ENCODE data around the gene TTR. TPM values are rescaled to one million over a fixed set of nuclear protein-coding genes. Genes with fewer than 3 reads are reported as not detected.

The TTR gene
- total RNA-seq, 4 donors from 2014 or later, result not detected

DNA sequence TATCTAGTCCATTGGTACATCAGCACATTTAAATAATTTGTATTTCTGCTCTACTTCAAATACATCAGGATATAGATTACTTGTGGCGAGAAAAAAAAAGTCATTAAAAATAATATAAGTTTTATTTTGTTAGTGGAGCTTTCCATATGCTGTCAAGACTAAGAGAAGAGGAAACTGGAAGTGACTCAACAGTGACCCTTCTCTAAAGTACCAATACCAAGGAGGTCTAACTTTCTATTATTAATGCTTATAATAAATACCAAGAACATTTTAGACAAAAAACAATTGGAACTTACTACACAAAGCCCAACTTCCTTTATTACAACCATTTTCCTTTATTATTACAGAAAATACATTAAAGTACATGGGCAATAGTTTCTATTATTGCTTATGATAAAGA is 39.8 kb downstream of the TTR start:
- H3K9me3 ChIP-seq, result no peaks in the 10 kb centered on the region
- peaks cover 0 to 4% of the 10 kb centered on the region in 2 donors for H3K36me3 ChIP-seq
- WGBS, 2 donors (ENCODE audit: low coverage in 1 of 2), result 89 to 95% methylated on average over 1 of the region's 1 CpG
- ATAC-seq, result no peak
- H3K4me3 ChIP-seq, result no peak overlapping the region
- no peaks in the 10 kb centered on the region for H3K4me1 ChIP-seq
- no peaks in the 10 kb centered on the region for H3K27me3 ChIP-seq
- TF ChIP-seq, protein P1, sequence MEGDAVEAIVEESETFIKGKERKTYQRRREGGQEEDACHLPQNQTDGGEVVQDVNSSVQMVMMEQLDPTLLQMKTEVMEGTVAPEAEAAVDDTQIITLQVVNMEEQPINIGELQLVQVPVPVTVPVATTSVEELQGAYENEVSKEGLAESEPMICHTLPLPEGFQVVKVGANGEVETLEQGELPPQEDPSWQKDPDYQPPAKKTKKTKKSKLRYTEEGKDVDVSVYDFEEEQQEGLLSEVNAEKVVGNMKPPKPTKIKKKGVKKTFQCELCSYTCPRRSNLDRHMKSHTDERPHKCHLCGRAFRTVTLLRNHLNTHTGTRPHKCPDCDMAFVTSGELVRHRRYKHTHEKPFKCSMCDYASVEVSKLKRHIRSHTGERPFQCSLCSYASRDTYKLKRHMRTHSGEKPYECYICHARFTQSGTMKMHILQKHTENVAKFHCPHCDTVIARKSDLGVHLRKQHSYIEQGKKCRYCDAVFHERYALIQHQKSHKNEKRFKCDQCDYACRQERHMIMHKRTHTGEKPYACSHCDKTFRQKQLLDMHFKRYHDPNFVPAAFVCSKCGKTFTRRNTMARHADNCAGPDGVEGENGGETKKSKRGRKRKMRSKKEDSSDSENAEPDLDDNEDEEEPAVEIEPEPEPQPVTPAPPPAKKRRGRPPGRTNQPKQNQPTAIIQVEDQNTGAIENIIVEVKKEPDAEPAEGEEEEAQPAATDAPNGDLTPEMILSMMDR (IDR thresholded peaks at IDR 0.05), result no peak
- no peak overlapping the region for H3K27ac ChIP-seq

DNA sequence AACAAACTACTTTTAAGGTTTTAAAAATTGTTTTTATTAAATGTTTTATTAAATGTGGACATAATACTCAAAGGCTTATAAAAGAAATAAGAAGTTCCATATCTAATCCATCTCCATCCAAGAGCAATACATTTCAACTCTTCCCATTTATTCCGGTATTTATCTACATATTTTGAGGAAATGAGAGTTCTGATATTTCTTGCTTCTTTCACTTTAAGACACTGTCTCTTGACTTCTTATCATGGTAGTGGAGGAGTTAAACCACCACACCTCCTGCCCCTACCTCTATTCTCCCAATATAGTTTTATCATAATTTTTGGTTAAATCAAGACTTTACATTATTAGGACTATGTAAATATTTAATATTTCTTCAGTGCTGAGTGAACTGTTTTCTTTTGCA is 40.7 kb downstream of the TTR start:
- H3K27me3 ChIP-seq, result no peaks in the 10 kb centered on the region
- 89 to 100% methylated on average over 1 of the region's 1 CpG for WGBS, 2 donors (ENCODE audit: low coverage in 1 of 2)
- no peaks in the 10 kb centered on the region for H3K4me1 ChIP-seq
- H3K4me3 ChIP-seq, result no peak overlapping the region
- no peak for ATAC-seq
- no peaks in the 10 kb centered on the region for H3K9me3 ChIP-seq
- no peak for TF ChIP-seq POLR2AphosphoS5 (IDR thresholded peaks at IDR 0.05)
- no peak for TF ChIP-seq EP300 (IDR thresholded peaks at IDR 0.05)
- TF ChIP-seq, protein P1 (IDR thresholded peaks at IDR 0.05), result no peak
- TF ChIP-seq POLR2A (IDR thresholded peaks at IDR 0.05), result no peak
- no peaks in the 10 kb centered on the region for H3K36me3 ChIP-seq
- H3K27ac ChIP-seq, result no peak overlapping the region

DNA sequence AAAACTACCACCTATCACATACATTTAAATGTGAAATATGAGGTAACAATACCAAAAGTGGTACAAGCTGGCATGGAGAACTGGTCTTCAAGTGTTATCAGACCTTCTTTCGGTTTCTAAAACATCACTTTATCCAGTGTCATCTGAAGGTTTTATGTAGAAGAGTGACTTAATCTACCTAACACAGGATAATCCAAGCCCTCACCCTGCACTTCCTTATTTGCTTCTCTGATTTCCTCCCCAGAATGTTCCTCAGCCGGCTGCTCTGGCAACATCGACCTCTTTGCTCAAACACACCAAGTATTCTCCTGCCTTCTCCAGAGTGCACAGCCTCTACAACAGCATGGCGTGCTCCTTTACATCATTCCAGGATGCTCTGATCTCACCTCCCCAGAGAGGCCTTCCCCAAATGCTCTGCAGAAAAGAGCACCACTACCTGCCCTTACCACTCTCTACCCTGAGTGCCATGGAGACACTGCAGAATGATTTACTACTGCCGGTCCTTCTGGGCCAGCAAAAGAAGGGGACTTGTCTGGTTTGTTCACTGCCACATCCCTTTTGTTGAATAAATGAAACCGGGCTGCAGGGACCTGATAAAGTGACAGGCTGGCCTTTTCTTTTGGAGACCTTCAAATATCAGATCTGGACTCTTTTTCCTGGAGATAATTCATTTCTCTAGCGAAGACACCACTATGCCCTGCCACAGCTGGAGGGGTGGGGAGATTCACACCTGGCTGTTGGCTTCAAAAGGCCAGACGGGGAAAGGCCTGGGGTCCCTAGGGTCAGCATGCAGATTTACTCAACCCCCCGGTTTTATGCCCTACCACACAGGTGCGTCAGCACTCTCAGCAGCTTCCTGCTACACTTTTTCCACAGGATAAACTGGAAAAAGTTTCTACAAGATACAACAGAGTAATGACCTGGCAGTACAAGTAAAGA is 42.0 kb downstream of the TTR start:
- H3K27me3 ChIP-seq, result no peaks in the 10 kb centered on the region
- no peak for ATAC-seq
- no peak overlapping the region for H3K4me3 ChIP-seq
- no peaks in the 10 kb centered on the region for H3K36me3 ChIP-seq
- H3K9me3 ChIP-seq, result no peaks in the 10 kb centered on the region
- H3K4me1 ChIP-seq, result no peaks in the 10 kb centered on the region
- 73% methylated on average over 7 to 9 of the region's 10 CpGs for WGBS, 2 donors (ENCODE audit: low coverage in 1 of 2)
- TF ChIP-seq EP300 (IDR thresholded peaks at IDR 0.05), result no peak
- TF ChIP-seq, protein P1 (IDR thresholded peaks at IDR 0.05), result no peak
- no peak overlapping the region for H3K27ac ChIP-seq

DNA sequence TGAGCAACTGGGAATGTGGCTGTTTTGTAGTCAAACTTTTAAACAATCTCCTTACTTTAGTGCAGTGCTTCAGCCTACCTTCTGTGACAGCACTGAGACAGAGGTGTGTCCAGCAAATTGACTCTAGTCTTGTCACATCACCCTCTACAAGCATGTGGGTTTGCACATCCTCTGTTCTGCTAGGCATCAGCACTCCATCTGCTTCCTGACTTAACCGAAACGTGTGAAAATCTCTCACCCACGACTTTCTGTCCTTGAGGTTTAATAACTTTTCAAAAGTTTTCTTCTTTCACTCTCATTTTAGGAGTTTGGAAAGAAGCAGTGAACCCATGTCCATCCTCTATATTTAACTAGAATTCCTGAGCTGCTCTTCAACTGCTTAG is 42.6 kb downstream of the TTR start:
- 85% methylated on average over 3 of the region's 3 CpGs; no CpG with 5 or more reads in 1 of the 2 donors for WGBS, 2 donors (ENCODE audit: low coverage in 1 of 2)
- no peaks in the 10 kb centered on the region for H3K4me1 ChIP-seq
- no peak for ATAC-seq

More for the DNA sequence above, 42.6 kb downstream of the TTR start:
- H3K27ac ChIP-seq, result no peak overlapping the region
- H3K4me3 ChIP-seq, result no peak overlapping the region
- no peak for TF ChIP-seq POLR2A (IDR thresholded peaks at IDR 0.05)
- TF ChIP-seq POLR2AphosphoS5 (IDR thresholded peaks at IDR 0.05), result no peak
- TF ChIP-seq EP300 (IDR thresholded peaks at IDR 0.05), result no peak
- TF ChIP-seq, protein P1 (IDR thresholded peaks at IDR 0.05), result no peak
- H3K36me3 ChIP-seq, result no peaks in the 10 kb centered on the region
- H3K27me3 ChIP-seq, result no peaks in the 10 kb centered on the region
- no peaks in the 10 kb centered on the region for H3K9me3 ChIP-seq
